Subcutaneous abdominal adipose tissue (tissue), 5 donors: ENCODE results near the gene SFSWAP.

ENCODE experiments used
- H3K27ac ChIP-seq: one replicate; pipeline ENCODE4 v1.7.0; 2013; ENCODE audit warnings: low read depth, mild to moderate bottlenecking, inconsistent platforms, low read length, moderate library complexity
- H3K27me3 ChIP-seq, 5 donors: one replicate each; pipeline ENCODE4 v1.7.0; 2013; ENCODE audit warnings: low read length in 5 of 5, inconsistent platforms in 1 of 5; ENCODE audit not compliant: control insufficient read depth in 5 of 5, insufficient read depth in 4 of 5
- H3K36me3 ChIP-seq, 5 donors: one replicate each; pipeline ENCODE4 v1.7.0; 2013; ENCODE audit warnings: low read length in 5 of 5; ENCODE audit not compliant: control insufficient read depth in 5 of 5, insufficient read depth in 5 of 5
- H3K4me1 ChIP-seq, 5 donors: one replicate each; pipeline ENCODE4 v1.7.0; 2013; ENCODE audit warnings: low read length in 5 of 5, mild to moderate bottlenecking in 3 of 5, moderate library complexity in 1 of 5; ENCODE audit not compliant: control insufficient read depth in 5 of 5, insufficient read depth in 5 of 5
- H3K4me3 ChIP-seq, 5 donors: one replicate each; pipeline ENCODE4 v1.7.0; 2013; ENCODE audit warnings: low read length in 5 of 5, low read depth in 1 of 5
- H3K9ac ChIP-seq, 5 donors: one replicate each; pipeline ENCODE4 v1.7.0; 2013; ENCODE audit warnings: low read length in 5 of 5, mild to moderate bottlenecking in 4 of 5, moderate library complexity in 3 of 5
- H3K9me3 ChIP-seq, 5 donors: one replicate each; pipeline ENCODE4 v1.7.0; 2013; ENCODE audit warnings: low read length in 5 of 5; ENCODE audit not compliant: control insufficient read depth in 5 of 5
- donor health status: healthy.
- donor health status: healthy.
- donor health status: healthy.
- donor health status: healthy.
- donor health status: healthy.

The SFSWAP gene

GRCh38 chr12:131688131-131688844 lies 22.6 kb upstream of the SFSWAP start:
- Histone ChIP-seq H3K4me3 (no peak overlapping the region), H3K9ac (no peak overlapping the region), H3K27me3 (peaks cover 6 to 32% (median 10%) of the 10 kb centered on the region in 5 donors), H3K4me1 (no peaks in the 10 kb centered on the region), H3K9me3 (peaks cover 0 to 5% (median 2%) of the 10 kb centered on the region in 5 donors), H3K36me3 (no peaks in the 10 kb centered on the region), H3K27ac (no peak overlapping the region)

- Histone ChIP-seq H3K4me1 (no peaks in the 10 kb centered on the region), H3K9me3 (peaks cover 0 to 5% (median 2%) of the 10 kb centered on the region in 5 donors), H3K27ac (no peak overlapping the region), H3K27me3 (peaks cover 6 to 35% (median 15%) of the 10 kb centered on the region in 5 donors), H3K36me3 (no peaks in the 10 kb centered on the region), H3K4me3 (no peak overlapping the region), H3K9ac (no peak overlapping the region)
Observed at GRCh38 chr12:131688845-131689154, 22.1 kb upstream of the SFSWAP start.

- H3K4me3 ChIP-seq: no peak overlapping the region
- no peak overlapping the region for H3K9ac ChIP-seq
- no peaks in the 10 kb centered on the region for H3K36me3 ChIP-seq
- no peak overlapping the region for H3K27ac ChIP-seq
- H3K9me3 ChIP-seq: peaks cover 0 to 5% (median 0%) of the 10 kb centered on the region in 5 donors
- H3K27me3 ChIP-seq: peaks cover 6 to 35% (median 19%) of the 10 kb centered on the region in 5 donors
- no peaks in the 10 kb centered on the region for H3K4me1 ChIP-seq
Observed at GRCh38 chr12:131690320-131690719, 20.6 kb upstream of the SFSWAP start.

GRCh38 chr12:131692431-131692830 lies 18.5 kb upstream of the SFSWAP start:
- no peak overlapping the region for H3K4me3 ChIP-seq

GRCh38 chr12:131693149-131693548 lies 17.7 kb upstream of the SFSWAP start:
- H3K9ac ChIP-seq: no peak overlapping the region

More at GRCh38 chr12:131692431-131692830, 18.5 kb upstream of the SFSWAP start:
- no peaks in the 10 kb centered on the region for H3K4me1 ChIP-seq
- H3K36me3 ChIP-seq: no peaks in the 10 kb centered on the region
- H3K9me3 ChIP-seq: no peaks in the 10 kb centered on the region
- H3K27me3 ChIP-seq: peaks cover 6 to 35% (median 22%) of the 10 kb centered on the region in 5 donors
- no peak overlapping the region for H3K27ac ChIP-seq
- H3K9ac ChIP-seq: no peak overlapping the region

GRCh38 chr12:131694116-131694838 lies 16.6 kb upstream of the SFSWAP start:
- Histone ChIP-seq H3K9me3 (no peaks in the 10 kb centered on the region), H3K27ac (no peak overlapping the region), H3K36me3 (no peaks in the 10 kb centered on the region), H3K4me1 (no peaks in the 10 kb centered on the region), H3K9ac (no peak overlapping the region), H3K4me3 (no peak overlapping the region), H3K27me3 (peaks cover 6 to 31% (median 20%) of the 10 kb centered on the region in 5 donors)

More at GRCh38 chr12:131693149-131693548, 17.7 kb upstream of the SFSWAP start:
- H3K36me3 ChIP-seq: no peaks in the 10 kb centered on the region
- no peaks in the 10 kb centered on the region for H3K4me1 ChIP-seq
- H3K9me3 ChIP-seq: no peaks in the 10 kb centered on the region
- H3K27me3 ChIP-seq: peaks cover 6 to 35% (median 20%) of the 10 kb centered on the region in 5 donors
- H3K27ac ChIP-seq: no peak overlapping the region
- H3K4me3 ChIP-seq: no peak overlapping the region

- H3K9ac ChIP-seq: no peak overlapping the region
- H3K4me1 ChIP-seq: no peaks in the 10 kb centered on the region
- no peaks in the 10 kb centered on the region for H3K9me3 ChIP-seq
- no peaks in the 10 kb centered on the region for H3K36me3 ChIP-seq
- H3K27ac ChIP-seq: no peak overlapping the region
- H3K4me3 ChIP-seq: no peak overlapping the region
- H3K27me3 ChIP-seq: peaks cover 0 to 20% (median 17%) of the 10 kb centered on the region in 5 donors
Observed at GRCh38 chr12:131695968-131696367, 14.9 kb upstream of the SFSWAP start.

GRCh38 chr12:131698286-131698685 lies 12.6 kb upstream of the SFSWAP start:
- no peak overlapping the region for H3K4me3 ChIP-seq
- no peak overlapping the region for H3K9ac ChIP-seq
- peaks cover 0 to 6% (median 5%) of the 10 kb centered on the region in 5 donors for H3K9me3 ChIP-seq
- no peak overlapping the region for H3K27ac ChIP-seq
- H3K4me1 ChIP-seq: no peaks in the 10 kb centered on the region
- H3K27me3 ChIP-seq: peaks cover 0 to 15% (median 11%) of the 10 kb centered on the region in 5 donors
- no peaks in the 10 kb centered on the region for H3K36me3 ChIP-seq

GRCh38 chr12:131699434-131699833 lies 11.5 kb upstream of the SFSWAP start:
- H3K27me3 ChIP-seq: peaks cover 0 to 9% (median 6%) of the 10 kb centered on the region in 5 donors
- H3K4me1 ChIP-seq: no peaks in the 10 kb centered on the region
- H3K9ac ChIP-seq: no peak overlapping the region
- no peak overlapping the region for H3K4me3 ChIP-seq
- H3K36me3 ChIP-seq: no peaks in the 10 kb centered on the region
- no peak overlapping the region for H3K27ac ChIP-seq
- H3K9me3 ChIP-seq: peaks cover 0 to 16% (median 8%) of the 10 kb centered on the region in 5 donors

GRCh38 chr12:131700271-131700670 lies 10.6 kb upstream of the SFSWAP start:
- Histone ChIP-seq H3K4me3 (no peak overlapping the region), H3K9me3 (peaks cover 0 to 23% (median 13%) of the 10 kb centered on the region in 5 donors), H3K36me3 (no peaks in the 10 kb centered on the region), H3K27me3 (peaks cover 0 to 6% (median 4%) of the 10 kb centered on the region in 5 donors), H3K4me1 (no peaks in the 10 kb centered on the region), H3K27ac (no peak overlapping the region), H3K9ac (no peak overlapping the region)
